Uterus (tissue), 2 donors: ENCODE data around the gene THAP2.

ENCODE experiments used
- CTCF ChIP-seq, 4 experiments: fragments of 200-600 bp in 2 of 4; fragments of 450-650 bp in 2 of 4; sonication (generic) in 2 of 4; IDR thresholded peaks; one replicate each; pipeline ENCODE4 v1.5.1; 2016 to 2019; ENCODE audit warnings: antibody characterized with exemption in 4 of 4, mild to moderate bottlenecking in 2 of 4, moderate library complexity in 1 of 4
- POLR2A ChIP-seq, 2 donors: fragments of 450-650 bp; IDR thresholded peaks; one replicate each; pipeline ENCODE4 v1.6.1; 2016; ENCODE audit warnings: antibody characterized with exemption in 2 of 2, mild to moderate bottlenecking in 1 of 2, moderate library complexity in 1 of 2

GRCh38 chr12:71686658-71687025 lies 22.5 kb downstream of the THAP2 start:
- no peak for TF ChIP-seq CTCF (IDR thresholded peaks at IDR 0.05)
- TF ChIP-seq POLR2A (IDR thresholded peaks at IDR 0.05): no peak
